ENCODE results near the gene SELENOW.

SELENOW gene

DNA sequence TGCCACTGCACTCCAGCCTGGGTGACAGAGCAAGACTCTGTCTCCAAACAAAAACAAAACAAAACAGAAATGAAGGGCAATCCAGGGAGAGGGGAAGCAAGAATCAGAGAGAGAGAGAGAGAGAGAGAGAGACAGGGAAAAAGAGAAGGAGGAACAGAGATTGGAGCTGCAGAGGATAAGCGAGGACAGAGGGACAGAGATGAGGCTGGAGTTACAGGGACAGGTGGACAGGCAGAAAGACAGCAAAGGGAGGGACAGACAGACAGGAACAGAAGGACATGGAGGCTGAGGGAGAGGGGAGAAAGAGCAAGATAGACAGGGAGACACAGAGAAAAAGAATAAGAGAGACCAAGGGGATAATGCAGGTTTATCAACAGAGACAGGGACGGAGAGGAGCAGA, 41.9 kb downstream of the SELENOW start:
- DNase-seq (ENCODE audit: low read depth, low spot score), result no peak

DNA sequence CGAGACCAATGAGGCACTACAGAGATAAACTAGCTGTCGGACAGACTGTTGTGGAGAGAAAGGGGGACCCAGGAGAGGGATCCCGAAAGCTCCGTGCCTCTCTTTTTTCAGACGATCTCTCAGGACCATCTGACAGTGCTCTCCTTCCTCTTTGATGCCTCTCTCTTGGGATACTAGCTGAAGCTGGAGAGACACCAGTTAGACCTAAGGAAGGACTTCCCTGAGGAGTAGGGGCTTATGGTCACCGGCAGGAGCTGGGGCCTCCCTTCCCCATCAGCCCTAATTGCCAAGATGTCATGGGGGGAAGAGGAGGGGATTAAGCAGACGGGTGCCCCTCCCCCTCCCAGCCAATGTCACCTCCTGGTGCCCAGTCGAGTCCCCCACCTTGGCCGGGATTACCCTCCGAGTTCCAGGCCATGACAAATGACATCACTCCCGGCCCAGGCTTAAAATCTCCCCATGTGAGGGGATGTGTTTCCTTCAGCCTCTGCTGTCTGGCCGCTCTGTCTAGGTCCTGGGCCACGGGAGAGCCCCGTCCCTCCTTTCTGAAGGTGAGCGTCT, 43.0 kb downstream of the SELENOW start, which contains the start of gene CRX:
CRX (plus strand) TSS at position 478 of the 561 bp plus-strand sequence. CDS start 12,507 bp downstream, outside the sequence.
- DNase-seq (ENCODE audit: low read depth, low spot score), result no peak

GRCh38 chr19:47824396-47824795, 45.9 kb downstream of the SELENOW start:
- no peak for DNase-seq (ENCODE audit: low read depth, low spot score)

DNA sequence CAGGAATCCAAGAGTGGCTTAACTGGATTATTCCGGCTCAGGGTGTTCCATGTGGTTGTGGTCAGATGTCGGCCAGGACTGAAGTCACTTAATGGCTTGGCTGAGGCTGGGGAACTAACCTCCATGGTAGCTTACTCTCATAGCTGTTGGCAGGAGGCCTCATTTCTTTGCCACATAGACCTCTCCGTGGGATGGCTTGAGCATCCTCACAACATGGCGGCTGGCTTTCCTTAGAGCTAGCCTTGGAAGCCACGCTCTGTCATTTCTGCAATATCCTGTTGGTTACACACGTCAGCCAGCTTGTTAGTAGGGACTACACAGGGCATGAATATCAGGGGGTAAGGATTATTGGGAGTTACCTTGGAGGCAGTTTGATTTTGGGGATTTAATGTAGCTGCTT, 48.3 kb downstream of the SELENOW start:
- DNase-seq (ENCODE audit: low read depth, low spot score), result no peak

DNA sequence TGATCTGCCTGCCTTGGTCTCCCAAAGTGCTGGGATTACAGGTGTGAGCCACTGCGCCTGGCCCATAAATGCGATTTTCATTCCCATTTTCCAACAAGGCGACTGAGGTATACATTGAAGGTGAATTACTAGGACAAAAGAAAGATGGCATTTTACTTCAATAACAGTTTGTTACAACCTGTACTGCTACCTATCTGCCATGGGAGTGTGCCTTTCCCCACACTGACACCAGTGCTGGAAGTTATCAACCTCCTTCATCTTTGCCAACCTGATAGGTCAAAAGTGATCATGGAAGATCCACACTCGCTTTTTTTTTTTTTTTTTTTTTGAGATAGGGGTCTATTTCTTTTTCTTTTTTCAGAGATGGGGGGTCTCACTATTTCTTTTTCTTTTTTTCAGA, 54.2 kb downstream of the SELENOW start:
- DNase-seq (ENCODE audit: low read depth, low spot score), result no peak
